Measurements from ENCODE around the gene MYADM.

GRCh38 chr19:53877361-53877766 lies 9.7 kb downstream of the MYADM start:
- no peak for TF ChIP-seq CTCF (IDR thresholded peaks at IDR 0.05)
- TF ChIP-seq EZH2 (IDR thresholded peaks at IDR 0.05; ENCODE audit: borderline replicate concordance, insufficient read depth, low read depth, low read length, poor library complexity, severe bottlenecking), result no peak

All from B cell (primary cell).